Activated naive CD8-positive, alpha-beta T cell treated with anti-CD3 and anti-CD28 coated beads for 36 hours (primary cell): ENCODE measurements around the gene FARP2. TPM values are rescaled to one million over a fixed set of nuclear protein-coding genes. Genes with fewer than 3 reads are reported as not detected.
A peak's percentile ranks its signal among the peaks of the same experiment; 100 is the strongest.

Experiments
- DNase-seq: peaks from one replicate; pipeline ENCODE4 v3.0.0; 2021
- H3K27ac Mint-ChIP-seq: one replicate; pipeline ENCODE4 v1.8.0; 2022; ENCODE audit warnings: mild to moderate bottlenecking, moderate library complexity, mixed read lengths
- H3K27me3 Mint-ChIP-seq: one replicate; pipeline ENCODE4 v1.8.0; 2022; ENCODE audit warnings: mild to moderate bottlenecking, mixed read lengths
- H3K36me3 Mint-ChIP-seq: one replicate; pipeline ENCODE4 v1.8.0; 2021; ENCODE audit warnings: mild to moderate bottlenecking, mixed read lengths
- H3K4me1 Mint-ChIP-seq: one replicate; pipeline ENCODE4 v1.8.0; 2021; ENCODE audit warnings: mixed read lengths
- H3K4me3 Mint-ChIP-seq: one replicate; pipeline ENCODE4 v1.8.0; 2022; ENCODE audit warnings: mild to moderate bottlenecking, moderate library complexity, mixed read lengths
- H3K9me3 Mint-ChIP-seq: one replicate; pipeline ENCODE4 v1.8.0; 2022; ENCODE audit warnings: mixed read lengths
- total RNA-seq, 2 experiments: library from RNA; stranded (reverse); gene quantifications; one replicate each; pipeline ENCODE4 v1.2.3, GENCODE V29; 2021

The FARP2 gene, protein sequence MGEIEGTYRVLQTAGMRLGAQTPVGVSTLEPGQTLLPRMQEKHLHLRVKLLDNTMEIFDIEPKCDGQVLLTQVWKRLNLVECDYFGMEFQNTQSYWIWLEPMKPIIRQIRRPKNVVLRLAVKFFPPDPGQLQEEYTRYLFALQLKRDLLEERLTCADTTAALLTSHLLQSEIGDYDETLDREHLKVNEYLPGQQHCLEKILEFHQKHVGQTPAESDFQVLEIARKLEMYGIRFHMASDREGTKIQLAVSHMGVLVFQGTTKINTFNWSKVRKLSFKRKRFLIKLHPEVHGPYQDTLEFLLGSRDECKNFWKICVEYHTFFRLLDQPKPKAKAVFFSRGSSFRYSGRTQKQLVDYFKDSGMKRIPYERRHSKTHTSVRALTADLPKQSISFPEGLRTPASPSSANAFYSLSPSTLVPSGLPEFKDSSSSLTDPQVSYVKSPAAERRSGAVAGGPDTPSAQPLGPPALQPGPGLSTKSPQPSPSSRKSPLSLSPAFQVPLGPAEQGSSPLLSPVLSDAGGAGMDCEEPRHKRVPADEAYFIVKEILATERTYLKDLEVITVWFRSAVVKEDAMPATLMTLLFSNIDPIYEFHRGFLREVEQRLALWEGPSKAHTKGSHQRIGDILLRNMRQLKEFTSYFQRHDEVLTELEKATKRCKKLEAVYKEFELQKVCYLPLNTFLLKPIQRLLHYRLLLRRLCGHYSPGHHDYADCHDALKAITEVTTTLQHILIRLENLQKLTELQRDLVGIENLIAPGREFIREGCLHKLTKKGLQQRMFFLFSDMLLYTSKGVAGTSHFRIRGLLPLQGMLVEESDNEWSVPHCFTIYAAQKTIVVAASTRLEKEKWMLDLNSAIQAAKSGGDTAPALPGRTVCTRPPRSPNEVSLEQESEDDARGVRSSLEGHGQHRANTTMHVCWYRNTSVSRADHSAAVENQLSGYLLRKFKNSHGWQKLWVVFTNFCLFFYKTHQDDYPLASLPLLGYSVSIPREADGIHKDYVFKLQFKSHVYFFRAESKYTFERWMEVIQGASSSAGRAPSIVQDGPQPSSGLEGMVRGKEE
- total RNA-seq: 10 to 100 TPM; 32.7 to 36.8 TPM

DNA sequence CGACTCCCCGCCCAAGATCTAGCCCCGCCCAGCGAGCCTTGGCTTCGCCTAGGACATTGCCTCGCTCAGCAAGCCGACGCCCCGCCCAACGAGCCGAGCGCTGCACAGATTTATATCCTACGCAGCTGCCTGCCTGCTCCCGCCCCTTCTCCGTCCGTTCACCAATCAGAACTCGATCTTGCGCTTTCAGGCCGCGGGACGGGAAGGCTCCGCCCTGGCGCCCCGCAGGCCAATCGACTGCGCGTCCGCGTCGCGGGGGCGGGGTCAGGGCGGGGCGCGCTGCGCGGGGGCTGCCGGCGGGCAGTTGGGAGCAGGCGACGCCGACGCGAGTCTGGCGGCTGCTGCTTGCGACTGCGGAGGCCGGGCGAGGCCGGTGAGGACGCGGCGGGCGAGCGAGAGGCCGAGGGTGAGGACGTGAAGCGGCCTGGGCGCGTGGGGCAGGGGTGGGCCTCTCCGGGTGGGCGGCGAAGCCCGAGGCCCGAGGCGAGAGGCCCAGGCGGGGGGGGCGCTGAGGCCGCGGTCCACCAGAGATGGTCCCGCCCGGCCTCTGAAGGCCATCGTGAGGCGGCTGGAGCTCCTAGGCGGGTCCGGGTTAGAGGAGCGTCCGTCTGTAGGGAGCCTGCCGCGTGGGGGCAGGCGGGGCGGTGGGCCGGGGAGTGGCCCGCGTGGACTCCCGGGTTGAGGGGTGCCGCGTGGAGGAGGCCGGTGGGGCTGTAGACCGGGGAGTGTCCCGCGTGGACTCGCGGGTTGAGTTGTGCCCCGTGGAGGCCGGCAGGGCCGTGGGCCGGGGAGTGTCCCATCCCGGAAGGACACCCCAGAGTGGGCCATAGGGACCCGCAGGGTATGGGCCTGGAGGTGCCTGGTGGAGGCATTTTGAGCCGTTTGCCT, at the start of gene FARP2:
Gene FARP2 (plus strand): TSS at position 303 of the 888 bp plus-strand sequence. CDS start 16,823 bp downstream, outside the sequence.
- Mint-ChIP-seq H3K9me3 (no peaks in the 10 kb centered on the region), H3K4me1 (peaks cover 30% of the 10 kb centered on the region), H3K4me3 (peak within 1 kb of the TSS; percentile 79), H3K27ac (peak within 1 kb of the TSS; percentile 70), H3K36me3 (peaks cover 12% of the 10 kb centered on the region), H3K27me3 (no peaks in the 10 kb centered on the region)
- DNase-seq: peak; percentile 97

- no peak for DNase-seq
- H3K9me3 Mint-ChIP-seq: no peaks in the 10 kb centered on the region
- H3K4me3 Mint-ChIP-seq: no peak overlapping the region
- H3K4me1 Mint-ChIP-seq: peaks cover 58% of the 10 kb centered on the region
- H3K27ac Mint-ChIP-seq: no peak overlapping the region
- H3K27me3 Mint-ChIP-seq: no peaks in the 10 kb centered on the region
- peaks cover 8% of the 10 kb centered on the region for H3K36me3 Mint-ChIP-seq
Observed at GRCh38 chr2:241307055-241307454, 49.0 kb upstream of the FARP2 start.

DNA sequence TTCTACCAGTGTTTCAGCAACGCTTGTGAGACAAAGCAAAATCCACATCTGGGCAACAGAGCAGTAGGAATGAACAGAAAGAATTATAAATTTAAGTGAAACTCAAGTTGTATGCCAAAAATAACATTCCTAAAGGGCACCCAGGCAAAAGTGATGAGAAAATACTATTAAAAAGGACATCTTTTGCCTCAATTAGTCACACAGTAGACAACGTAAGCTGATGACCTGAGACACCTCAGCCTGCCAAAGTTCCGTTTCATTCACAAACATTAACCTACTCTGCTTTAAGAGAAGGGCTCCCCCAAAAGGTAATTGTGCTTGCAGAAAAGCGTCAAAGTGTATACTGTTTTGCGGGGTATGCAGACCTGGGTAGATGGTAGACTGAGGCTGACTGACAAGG, 47.8 kb upstream of the FARP2 start:
- H3K27me3 Mint-ChIP-seq: no peaks in the 10 kb centered on the region
- peaks cover 16% of the 10 kb centered on the region for H3K36me3 Mint-ChIP-seq
- H3K27ac Mint-ChIP-seq: no peak overlapping the region
- H3K4me3 Mint-ChIP-seq: no peak overlapping the region
- H3K9me3 Mint-ChIP-seq: no peaks in the 10 kb centered on the region
- DNase-seq: no peak
- H3K4me1 Mint-ChIP-seq: peaks cover 64% of the 10 kb centered on the region

GRCh38 chr2:241308832-241309500, 47.1 kb upstream of the FARP2 start:
- Mint-ChIP-seq H3K9me3 (no peaks in the 10 kb centered on the region), H3K27me3 (no peaks in the 10 kb centered on the region), H3K27ac (peak overlapping the region; percentile 3), H3K36me3 (peaks cover 22% of the 10 kb centered on the region), H3K4me3 (no peak overlapping the region), H3K4me1 (peaks cover 71% of the 10 kb centered on the region)
- DNase-seq: no peak

GRCh38 chr2:241309684-241310117, 46.4 kb upstream of the FARP2 start:
- Mint-ChIP-seq H3K9me3 (no peaks in the 10 kb centered on the region), H3K27me3 (no peaks in the 10 kb centered on the region), H3K27ac (peak overlapping the region; percentile 88), H3K4me1 (peaks cover 70% of the 10 kb centered on the region), H3K36me3 (peaks cover 23% of the 10 kb centered on the region), H3K4me3 (peak overlapping the region; percentile 68)
- DNase-seq: peak; percentile 65

GRCh38 chr2:241310917-241311566, 45.0 kb upstream of the FARP2 start:
- Mint-ChIP-seq H3K36me3 (peaks cover 23% of the 10 kb centered on the region), H3K4me1 (peaks cover 62% of the 10 kb centered on the region), H3K9me3 (no peaks in the 10 kb centered on the region), H3K27me3 (no peaks in the 10 kb centered on the region), H3K27ac (peak overlapping the region; percentile 44), H3K4me3 (no peak overlapping the region)
- DNase-seq: no peak

DNA sequence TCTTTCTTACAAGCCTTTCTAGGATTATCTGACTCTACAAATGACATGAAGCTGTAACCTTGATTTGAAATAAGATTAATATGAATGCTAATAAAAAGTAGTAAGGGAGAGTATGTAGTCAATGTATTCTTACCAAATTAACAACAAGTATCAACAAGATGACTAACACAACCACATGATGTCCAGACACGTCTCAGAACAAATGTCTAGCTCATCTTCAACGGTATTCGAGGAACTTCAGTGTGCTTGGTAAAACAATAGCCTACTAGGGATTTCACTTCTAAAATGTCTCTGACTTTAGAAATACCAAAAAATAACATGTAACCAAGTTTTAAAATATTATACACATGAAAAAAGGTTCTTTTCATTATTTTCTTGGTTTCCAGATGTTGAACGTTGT, 44.0 kb upstream of the FARP2 start:
- no peak for DNase-seq
- Mint-ChIP-seq H3K9me3 (no peaks in the 10 kb centered on the region), H3K27me3 (no peaks in the 10 kb centered on the region), H3K4me3 (no peak overlapping the region), H3K4me1 (peaks cover 66% of the 10 kb centered on the region), H3K27ac (no peak overlapping the region), H3K36me3 (peaks cover 29% of the 10 kb centered on the region)

- peaks cover 43% of the 10 kb centered on the region for H3K36me3 Mint-ChIP-seq
- no peaks in the 10 kb centered on the region for H3K27me3 Mint-ChIP-seq
- peak overlapping the region; percentile 99 for H3K27ac Mint-ChIP-seq
- no peaks in the 10 kb centered on the region for H3K9me3 Mint-ChIP-seq
- DNase-seq: no peak
- peaks cover 69% of the 10 kb centered on the region for H3K4me1 Mint-ChIP-seq
- peak overlapping the region; percentile 95 for H3K4me3 Mint-ChIP-seq
Observed at GRCh38 chr2:241313543-241314095, 42.5 kb upstream of the FARP2 start.

DNA sequence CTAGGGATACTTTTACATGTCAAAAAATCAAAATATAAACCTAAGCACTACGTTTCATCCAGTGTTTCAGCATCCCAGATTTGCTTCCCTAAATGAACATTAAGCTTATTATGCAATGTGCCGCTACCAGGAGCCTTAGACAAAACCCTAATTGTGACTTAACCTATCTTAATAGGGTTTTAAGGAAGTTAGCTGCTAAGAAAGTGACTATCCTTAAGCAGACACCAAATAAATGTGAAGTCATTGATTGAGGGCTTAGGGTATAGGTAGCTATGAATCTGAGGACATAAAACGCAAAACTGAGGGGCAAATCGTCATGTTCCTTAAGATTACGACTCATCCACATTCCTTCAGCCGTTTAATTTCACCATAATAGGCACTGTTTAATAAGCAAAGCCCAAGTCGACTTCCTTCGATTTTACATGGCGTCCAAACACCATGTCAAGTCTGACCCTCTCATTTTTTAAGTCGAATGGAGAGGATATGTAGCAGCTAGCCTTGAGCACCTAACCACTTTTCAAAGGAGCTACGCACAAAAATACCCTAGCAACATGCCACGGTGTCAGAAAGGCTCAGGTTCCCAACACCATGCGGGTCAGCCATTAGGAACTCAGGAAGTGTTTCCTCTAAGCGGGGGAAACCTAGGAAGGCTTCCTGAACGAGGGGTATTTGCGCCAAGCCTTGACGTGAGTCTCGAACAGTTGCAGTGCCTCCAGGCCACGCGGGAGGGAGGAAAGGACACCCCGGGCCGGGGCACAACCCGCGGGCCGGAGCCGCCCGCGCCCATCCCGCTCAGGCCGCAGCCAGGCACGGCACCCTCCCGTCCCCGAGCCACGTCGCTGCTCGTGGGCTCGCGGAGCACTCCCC, 41.6 kb upstream of the FARP2 start:
- H3K36me3 Mint-ChIP-seq: peaks cover 42% of the 10 kb centered on the region
- no peak for DNase-seq
- no peaks in the 10 kb centered on the region for H3K27me3 Mint-ChIP-seq
- peak overlapping the region; percentile 95 for H3K4me3 Mint-ChIP-seq
- peaks cover 65% of the 10 kb centered on the region for H3K4me1 Mint-ChIP-seq
- no peaks in the 10 kb centered on the region for H3K9me3 Mint-ChIP-seq
- H3K27ac Mint-ChIP-seq: peak overlapping the region; percentile 99

DNA sequence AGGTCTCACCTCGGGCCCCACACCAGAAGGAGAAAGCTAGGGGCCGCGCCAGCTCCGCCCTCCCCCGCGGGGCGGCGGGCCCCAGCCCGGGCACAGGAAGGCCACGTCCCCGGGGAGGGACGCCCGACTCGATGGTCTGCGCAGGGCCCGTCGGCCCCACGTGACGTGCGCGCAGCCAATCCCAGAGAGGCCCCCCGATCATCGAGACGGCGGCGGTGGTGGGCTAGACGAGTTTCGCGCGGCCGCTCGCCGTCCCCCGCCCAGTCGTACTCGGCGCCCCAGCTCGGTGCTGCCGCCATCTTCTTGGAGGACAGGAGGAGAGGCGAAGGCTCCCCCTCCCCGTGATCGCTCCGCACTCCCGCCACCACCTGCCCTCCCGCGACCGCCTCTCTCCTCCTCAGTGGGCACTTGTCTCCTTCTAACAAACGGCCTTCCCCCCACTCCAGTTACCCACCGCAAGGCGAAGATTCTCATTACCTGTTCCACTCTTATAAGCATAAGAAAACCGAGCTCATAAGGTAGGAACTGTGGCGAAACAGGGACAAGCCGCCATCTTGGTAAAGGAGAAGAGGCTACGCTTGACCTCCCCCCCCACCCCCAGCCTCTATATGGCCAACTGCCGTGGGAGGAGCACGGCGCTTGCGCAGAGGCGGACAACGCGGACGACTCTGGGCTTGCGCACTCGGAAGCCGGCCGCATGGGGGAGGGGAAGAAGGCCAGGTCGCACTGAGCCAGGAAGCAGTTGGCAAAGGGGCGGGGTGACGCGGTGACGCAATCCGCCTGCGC, 40.8 kb upstream of the FARP2 start, which contains the start of gene HDLBP:
Gene HDLBP (minus strand): TSS at position 580 of the 786 bp plus-strand sequence. CDS start 48,803 bp downstream, outside the sequence.
- H3K9me3 Mint-ChIP-seq: no peaks in the 10 kb centered on the region
- H3K4me1 Mint-ChIP-seq: peaks cover 65% of the 10 kb centered on the region
- H3K36me3 Mint-ChIP-seq: peaks cover 50% of the 10 kb centered on the region
- peak; percentile 100 for DNase-seq
- H3K27ac Mint-ChIP-seq: peak within 1 kb of the TSS; percentile 99
- no peaks in the 10 kb centered on the region for H3K27me3 Mint-ChIP-seq
- H3K4me3 Mint-ChIP-seq: peak within 1 kb of the TSS; percentile 95

- H3K4me3 Mint-ChIP-seq: peak within 1 kb of the TSS; percentile 95
- H3K27me3 Mint-ChIP-seq: no peaks in the 10 kb centered on the region
- peak; percentile 81 for DNase-seq
- H3K27ac Mint-ChIP-seq: peak within 1 kb of the TSS; percentile 99
- H3K36me3 Mint-ChIP-seq: peaks cover 57% of the 10 kb centered on the region
- no peaks in the 10 kb centered on the region for H3K9me3 Mint-ChIP-seq
- peaks cover 66% of the 10 kb centered on the region for H3K4me1 Mint-ChIP-seq
Observed at GRCh38 chr2:241315879-241316631, 40.0 kb upstream of the FARP2 start, which contains the start of gene SEPTIN2. Gene SEPTIN2 (plus strand): TSS chr2:241315925. CDS start chr2:241324233, 8,308 bp downstream.
